ENCODE measurements around the gene CPNE2.

Gene CPNE2

DNA sequence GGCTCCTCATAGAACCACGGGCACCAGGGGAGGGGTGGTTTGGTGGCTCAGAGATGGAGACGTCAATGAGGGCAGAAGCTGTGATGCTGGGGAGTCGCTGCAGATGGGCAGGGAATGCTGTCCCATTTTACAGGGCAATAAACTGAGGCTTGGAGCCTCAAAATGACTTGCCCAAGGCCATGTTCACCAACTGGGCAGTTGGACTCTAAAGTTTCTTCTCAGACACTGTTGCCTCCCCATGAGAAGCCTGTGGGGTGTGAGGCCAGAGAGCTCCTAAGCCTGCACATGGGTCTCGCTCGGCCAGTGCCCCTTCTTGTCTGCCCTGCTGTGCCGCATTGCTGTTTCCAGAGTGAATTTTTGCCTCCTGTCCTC, 38.6 kb downstream of the CPNE2 start:
- Histone ChIP-seq H3K27ac (no peak overlapping the region), H3K36me3 (replicated peaks) (no peaks in the 10 kb centered on the region), H3K27me3 (replicated peaks) (no peaks in the 10 kb centered on the region), H3K4me3 (ENCODE audit: low read depth, low read length) (no peak overlapping the region)
- in situ Hi-C loops (cut with HindIII; ENCODE audit: low pct_ligation_motif_present, low sequenced_read_pairs): no loop called here
- no peak for TF ChIP-seq CTCF (IDR thresholded peaks at IDR 0.05; ENCODE audit: low read depth, low read length, missing control alignments)
- DNase-seq: no peak

DNA sequence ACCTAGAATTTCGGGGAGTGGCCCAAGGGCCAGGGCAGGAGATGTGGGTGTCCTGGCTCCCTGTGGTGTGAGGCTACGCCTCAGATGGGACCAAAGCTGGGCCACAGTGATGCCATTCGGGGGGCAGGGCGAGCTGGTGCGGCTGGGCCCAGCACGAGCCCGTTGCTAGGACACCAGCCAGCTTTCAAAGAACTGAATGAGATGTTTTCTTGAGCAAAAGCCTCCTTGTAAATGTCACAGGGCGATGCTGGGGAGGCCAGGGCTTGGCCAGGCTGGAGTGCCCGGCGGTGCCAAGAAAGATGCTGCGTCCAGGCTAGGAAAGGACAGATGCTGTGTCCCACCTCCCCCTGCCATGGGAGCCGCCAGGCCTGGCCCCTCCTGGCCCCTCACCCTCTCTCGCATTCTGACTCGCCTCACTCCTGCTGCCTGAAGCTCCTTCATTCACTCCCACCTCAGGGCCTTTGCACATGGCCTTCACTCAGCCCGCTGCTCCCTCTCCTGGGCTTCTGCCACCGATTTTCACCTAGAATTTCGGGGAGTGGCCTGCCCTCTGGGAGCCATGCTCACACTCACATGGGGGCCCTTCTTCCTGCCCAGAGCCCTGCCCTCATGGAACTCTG, 39.1 kb downstream of the CPNE2 start:
- in situ Hi-C loops (cut with HindIII; ENCODE audit: low pct_ligation_motif_present, low sequenced_read_pairs): no loop called here
- Histone ChIP-seq H3K36me3 (replicated peaks) (no peaks in the 10 kb centered on the region), H3K27ac (no peak overlapping the region), H3K4me3 (ENCODE audit: low read depth, low read length) (no peak overlapping the region), H3K27me3 (replicated peaks) (no peaks in the 10 kb centered on the region)
- TF ChIP-seq CTCF (IDR thresholded peaks at IDR 0.05; ENCODE audit: low read depth, low read length, missing control alignments): no peak
- DNase-seq: no peak

GRCh38 chr16:57132470-57132869, 40.1 kb downstream of the CPNE2 start:
- Histone ChIP-seq H3K36me3 (replicated peaks) (no peaks in the 10 kb centered on the region), H3K27me3 (replicated peaks) (no peaks in the 10 kb centered on the region), H3K27ac (no peak overlapping the region), H3K4me3 (ENCODE audit: low read depth, low read length) (no peak overlapping the region)
- TF ChIP-seq CTCF (IDR thresholded peaks at IDR 0.05; ENCODE audit: low read depth, low read length, missing control alignments): no peak
- DNase-seq: no peak
- in situ Hi-C loops (cut with HindIII; ENCODE audit: low pct_ligation_motif_present, low sequenced_read_pairs): no loop called here

GRCh38 chr16:57133031-57133430, 40.6 kb downstream of the CPNE2 start:
- TF ChIP-seq CTCF (IDR thresholded peaks at IDR 0.05; ENCODE audit: low read depth, low read length, missing control alignments): no peak
- Histone ChIP-seq H3K27ac (no peak overlapping the region), H3K4me3 (ENCODE audit: low read depth, low read length) (no peak overlapping the region), H3K27me3 (replicated peaks) (no peaks in the 10 kb centered on the region), H3K36me3 (replicated peaks) (no peaks in the 10 kb centered on the region)
- DNase-seq: no peak
- in situ Hi-C loops (cut with HindIII; ENCODE audit: low pct_ligation_motif_present, low sequenced_read_pairs): no loop called here

- TF ChIP-seq CTCF (IDR thresholded peaks at IDR 0.05; ENCODE audit: low read depth, low read length, missing control alignments): no peak
- in situ Hi-C loops (cut with HindIII; ENCODE audit: low pct_ligation_motif_present, low sequenced_read_pairs): no loop called here
- H3K27ac ChIP-seq: no peak overlapping the region
Measured at GRCh38 chr16:57133886-57134285, 41.5 kb downstream of the CPNE2 start.

DNA sequence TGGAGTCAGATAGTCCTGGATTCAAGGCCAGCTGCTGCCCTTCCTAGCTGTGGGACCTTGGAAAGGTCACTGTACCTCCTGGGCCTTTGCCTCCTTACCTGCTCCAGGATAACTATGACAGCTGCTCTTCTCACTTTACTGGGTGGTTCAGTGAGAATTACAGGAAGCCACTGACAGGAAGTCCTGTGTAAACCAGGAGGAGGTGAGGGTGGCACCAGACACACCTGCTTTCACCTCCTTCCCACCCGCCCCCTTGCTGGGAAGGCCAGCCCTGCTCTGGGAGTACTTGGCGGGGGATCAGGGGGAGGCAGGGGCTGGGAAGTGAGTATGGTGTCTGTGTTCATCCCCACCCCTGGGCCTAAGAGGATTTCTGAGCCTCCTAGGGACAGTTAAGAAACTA, 42.6 kb downstream of the CPNE2 start:
- Histone ChIP-seq H3K4me3 (ENCODE audit: low read depth, low read length) (no peak overlapping the region), H3K36me3 (replicated peaks) (no peaks in the 10 kb centered on the region), H3K27me3 (replicated peaks) (no peaks in the 10 kb centered on the region), H3K27ac (no peak overlapping the region)
- TF ChIP-seq CTCF (IDR thresholded peaks at IDR 0.05; ENCODE audit: low read depth, low read length, missing control alignments): no peak
- DNase-seq: no peak
- in situ Hi-C loops (cut with HindIII; ENCODE audit: low pct_ligation_motif_present, low sequenced_read_pairs): no loop called here

More at GRCh38 chr16:57133886-57134285, 41.5 kb downstream of the CPNE2 start:
- DNase-seq: no peak
- Histone ChIP-seq H3K4me3 (ENCODE audit: low read depth, low read length) (no peak overlapping the region), H3K36me3 (replicated peaks) (no peaks in the 10 kb centered on the region), H3K27me3 (replicated peaks) (no peaks in the 10 kb centered on the region)

Measured in brain microvascular endothelial cell (primary cell).